HepG2 (cell line): ENCODE measurements around the gene GPR137. TPM values are rescaled to one million over a fixed set of nuclear protein-coding genes. Genes with fewer than 3 reads are reported as not detected.

Source experiments
- ATF2 ChIP-seq: sonication (generic); formaldehyde crosslinking; IDR thresholded peaks from 2 replicates; pipeline ENCODE4 v1.4.0; 2020; ENCODE audit warnings: missing genetic modification reagents
- CCDC6 ChIP-seq: sonication (generic); formaldehyde crosslinking; IDR thresholded peaks from 2 replicates; pipeline ENCODE4 v1.8.1; 2022; ENCODE audit warnings: mild to moderate bottlenecking, missing genetic modification reagents, moderate library complexity
- CHCHD3 ChIP-seq: sonication (generic); formaldehyde crosslinking; IDR thresholded peaks from 2 replicates; pipeline ENCODE4 v1.8.0; 2022; ENCODE audit warnings: mild to moderate bottlenecking, missing genetic modification reagents, moderate library complexity
- CSRNP1 ChIP-seq: sonication (generic); formaldehyde crosslinking; IDR thresholded peaks from 2 replicates; pipeline ENCODE4 v1.8.1; 2023; ENCODE audit warnings: mild to moderate bottlenecking, missing genetic modification reagents
- E2F5 ChIP-seq: sonication (generic); formaldehyde crosslinking; conservative IDR thresholded peaks from 2 replicates; pipeline ENCODE4 v1.4.0; 2020; ENCODE audit warnings: missing genetic modification reagents
- EHMT2 ChIP-seq: fragments of 200-600 bp; sonication (generic); IDR thresholded peaks from 2 replicates; pipeline ENCODE4 v1.7.0; 2017; ENCODE audit warnings: antibody characterized with exemption, low read depth, low read length, borderline replicate concordance
- ETS1 ChIP-seq: sonication (generic); formaldehyde crosslinking; IDR thresholded peaks from 2 replicates; pipeline ENCODE4 v1.4.0; 2020; ENCODE audit warnings: missing genetic modification reagents
- GATAD1 ChIP-seq: IDR thresholded peaks from 2 replicates; pipeline ENCODE4 v1.6.1; 2016; ENCODE audit warnings: missing genetic modification reagents, missing compliant biosample characterization
- GLI4 ChIP-seq: sonication (generic); formaldehyde crosslinking; IDR thresholded peaks from 2 replicates; pipeline ENCODE4 v1.5.1; 2020; ENCODE audit warnings: missing genetic modification reagents, mild to moderate bottlenecking, moderate library complexity, borderline replicate concordance
- IKZF5 ChIP-seq: IDR thresholded peaks from 2 replicates; pipeline ENCODE4 v1.6.1; 2018; ENCODE audit warnings: missing genetic modification reagents, mild to moderate bottlenecking, missing compliant biosample characterization
- MED13 ChIP-seq: sonication (generic); formaldehyde crosslinking; IDR thresholded peaks from 2 replicates; pipeline ENCODE4 v1.5.0; 2020; ENCODE audit warnings: missing genetic modification reagents
- MTA1 ChIP-seq: sonication (generic); formaldehyde crosslinking; IDR thresholded peaks from 2 replicates; pipeline ENCODE4 v1.4.0; 2020; ENCODE audit warnings: missing genetic modification reagents, mild to moderate bottlenecking, borderline replicate concordance
- MYC ChIP-seq: sonication (generic); formaldehyde crosslinking; IDR thresholded peaks from 2 replicates; pipeline ENCODE4 v1.9.0; 2021; ENCODE audit warnings: missing genetic modification reagents, borderline replicate concordance
- NFKB2 ChIP-seq: sonication (generic); formaldehyde crosslinking; IDR thresholded peaks from 2 replicates; pipeline ENCODE4 v1.4.0; 2020; ENCODE audit warnings: missing genetic modification reagents, borderline replicate concordance
- SRF ChIP-seq: IDR thresholded peaks from 2 replicates; pipeline ENCODE4 v1.6.1; 2011; ENCODE audit warnings: mild to moderate bottlenecking, low read depth, low read length, moderate library complexity
- TERF1 ChIP-seq: sonication (generic); formaldehyde crosslinking; IDR thresholded peaks from 2 replicates; pipeline ENCODE4 v1.8.0; 2022; ENCODE audit warnings: mild to moderate bottlenecking, missing genetic modification reagents, moderate library complexity
- ZBTB34 ChIP-seq: sonication (generic); formaldehyde crosslinking; IDR thresholded peaks from 2 replicates; pipeline ENCODE4 v1.8.0; 2022; ENCODE audit warnings: mild to moderate bottlenecking, missing genetic modification reagents
- ZEB1 ChIP-seq: IDR thresholded peaks from 2 replicates; pipeline ENCODE4 v1.6.1; 2012; ENCODE audit warnings: mild to moderate bottlenecking, low read depth, inconsistent platforms; ENCODE audit not compliant: insufficient replicate concordance
- ZNF44 ChIP-seq: sonication (generic); formaldehyde crosslinking; IDR thresholded peaks from 2 replicates; pipeline ENCODE4 v1.5.1; 2020; ENCODE audit warnings: mild to moderate bottlenecking, missing genetic modification reagents
- ZNF556 ChIP-seq: sonication (generic); formaldehyde crosslinking; IDR thresholded peaks from 2 replicates; pipeline ENCODE4 v1.4.0; 2020; ENCODE audit warnings: mild to moderate bottlenecking, missing genetic modification reagents, borderline replicate concordance
- polyA plus RNA-seq, 8 experiments: library from polyadenylated mRNA; depleted of rRNA in 3 of 8; stranded (reverse) in 7 of 8; unstranded in 1 of 8; fragments of >200 nt; fragmentation: Illumina TruSeq in 4 of 8; extraction: Trizol in 4 of 8; gene quantifications; 2 replicates each; pipeline versions ENCODE4 v1.2.1 to v1.2.3, GENCODE V29; 2011 to 2016; ENCODE audit warnings: low read depth in 4 of 8, missing spikeins in 1 of 8, mixed read lengths in 1 of 8; ENCODE audit not compliant: insufficient read depth in 1 of 8
- total RNA-seq, 5 experiments: library from RNA; depleted of rRNA; stranded (reverse); fragments of >200 nt; fragmentation: Illumina TruSeq; extraction: Trizol; gene quantifications; 2 replicates each; pipeline ENCODE4 v1.2.3, GENCODE V29; 2016; ENCODE audit warnings: low read depth in 1 of 5

Gene GPR137
- total and polyA plus RNA-seq, 2 of the 13 experiments (the other 11 are each of a cell fraction or from before 2014, with no cell fraction given), result 8.5 to 13.2 TPM

GRCh38 chr11:64269540-64270220 is 16.0 kb upstream of the GPR137 start (continued):
- no peak for TF ChIP-seq E2F5
- no peak for TF ChIP-seq MED13 (CRISPR knock-in tag)
- peak; percentile 73; the same call in 1 of the 2 replicates for TF ChIP-seq ATF2
- no peak for TF ChIP-seq ZEB1
- no peak for TF ChIP-seq CHCHD3 (CRISPR knock-in tag)
- TF ChIP-seq ZNF44 (CRISPR knock-in tag), result no peak
- 0 out of 2 replicates have a peak, but pooled peaks have one; percentile 7 for TF ChIP-seq CCDC6 (CRISPR knock-in tag)
- no peak for TF ChIP-seq NFKB2 (CRISPR knock-in tag)
- no peak; the same call in 1 of the 2 replicates for TF ChIP-seq MYC (CRISPR knock-in tag)
- no peak for TF ChIP-seq MTA1 (CRISPR knock-in tag)
- no peak; the same call in 1 of the 2 replicates for TF ChIP-seq ZBTB34 (CRISPR knock-in tag)
- TF ChIP-seq GLI4 (CRISPR knock-in tag), result no peak
- peak; percentile 59; the same call in 1 of the 2 replicates for TF ChIP-seq SRF
- TF ChIP-seq GATAD1, result peak; percentile 88
- no peak for TF ChIP-seq ZNF556 (CRISPR knock-in tag)
- peak; percentile 65 for TF ChIP-seq CSRNP1 (CRISPR knock-in tag)
- no peak; the same call in 1 of the 2 replicates for TF ChIP-seq ETS1 (CRISPR knock-in tag)
- no peak for TF ChIP-seq TERF1
- TF ChIP-seq EHMT2, result no peak
- TF ChIP-seq IKZF5 (CRISPR knock-in tag), result no peak
